Spleen (tissue), 11 donors: ENCODE results near the gene STXBP6. TPM values are rescaled to one million over a fixed set of nuclear protein-coding genes. Genes with fewer than 3 reads are reported as not detected.

Experiments
- DNase-seq: peaks from one replicate; pipeline ENCODE4 v3.0.0-alpha.2; 2020
- H3K27ac ChIP-seq, 8 donors: fragments of 200-600 bp; sonication (generic) in 7 of 8; 1 replicate in 4 of 8; 2 replicates in 4 of 8; pipeline versions ENCODE4 v1.5.0 to v1.8.0; 2016 to 2021; ENCODE audit warnings: inconsistent platforms in 4 of 8, mild to moderate bottlenecking in 4 of 8, moderate library complexity in 1 of 8
- H3K27me3 ChIP-seq, 7 donors: fragments of 200-600 bp; sonication (generic) in 6 of 7; replicated peaks in 1 of 7; 1 replicate in 4 of 7; 2 replicates in 3 of 7; pipeline versions ENCODE4 v1.5.0 to v1.8.0; 2016 to 2021; ENCODE audit warnings: inconsistent platforms in 3 of 7, mild to moderate bottlenecking in 1 of 7
- H3K36me3 ChIP-seq, 6 donors: fragments of 200-600 bp; sonication (generic) in 5 of 6; 1 replicate in 4 of 6; 2 replicates in 2 of 6; pipeline versions ENCODE4 v1.5.0 to v1.8.0; 2016 to 2021; ENCODE audit warnings: inconsistent platforms in 2 of 6
- H3K4me1 ChIP-seq, 6 donors: fragments of 200-600 bp; sonication (generic) in 5 of 6; 1 replicate in 3 of 6; 2 replicates in 3 of 6; pipeline versions ENCODE4 v1.5.0 to v1.8.0; 2016 to 2021; ENCODE audit warnings: inconsistent platforms in 3 of 6
- H3K4me3 ChIP-seq, 8 donors: fragments of 200-600 bp; sonication (generic) in 7 of 8; 1 replicate in 4 of 8; 2 replicates in 4 of 8; pipeline versions ENCODE4 v1.5.0 to v1.8.0; 2016 to 2021; ENCODE audit warnings: inconsistent platforms in 4 of 8, mild to moderate bottlenecking in 4 of 8, moderate library complexity in 2 of 8
- H3K9me3 ChIP-seq, 8 donors: fragments of 200-600 bp; sonication (generic) in 7 of 8; 1 replicate in 4 of 8; 2 replicates in 4 of 8; pipeline versions ENCODE4 v1.5.0 to v1.8.0; 2016 to 2021; ENCODE audit warnings: inconsistent platforms in 4 of 8
- CTCF ChIP-seq, 11 experiments: fragments of 200-600 bp in 7 of 11; fragments of 450-650 bp in 4 of 11; sonication (generic) in 4 of 11; IDR thresholded peaks in 8 of 11; conservative IDR thresholded peaks in 3 of 11; 1 replicate in 7 of 11; 2 replicates in 4 of 11; pipeline versions ENCODE4 v1.4.0 to v1.8.0; 2016 to 2021; ENCODE audit warnings: antibody characterized with exemption in 11 of 11, inconsistent platforms in 4 of 11, mild to moderate bottlenecking in 1 of 11
- POLR2A ChIP-seq, 3 donors: fragments of 450-650 bp; IDR thresholded peaks; one replicate each; pipeline ENCODE4 v1.5.1; 2017; ENCODE audit warnings: antibody characterized with exemption in 3 of 3, mild to moderate bottlenecking in 1 of 3
- POLR2AphosphoS5 ChIP-seq, 3 donors: sonication (generic); formaldehyde crosslinking; IDR thresholded peaks; one replicate each; pipeline ENCODE4 v1.5.1; 2017; ENCODE audit warnings: antibody characterized with exemption in 3 of 3
- WGBS, 5 donors: extraction: QIAGEN DNeasy Blood & Tissue Kit in 3 of 5; methylation state at CpG; one replicate each; pipeline versions ENCODE4 v1.1.5 to v1.1.7; 2013 to 2018; 5-methylcytosine and 5-hydroxymethylcytosine counted together
- intact Hi-C: fragments of 100-400 bp; cut with DNase I; formaldehyde crosslinking; loops from one replicate; pipeline ENCODE4 v1.15.0; 2023; ENCODE audit warnings: low total_unique reads
- polyA plus RNA-seq, 3 donors: library from polyadenylated mRNA; stranded (reverse); fragments of 200-250 nt; gene quantifications; one replicate each; pipeline ENCODE4 v1.2.1, GENCODE V29; 2013
- total RNA-seq, 7 donors: library from RNA; depleted of rRNA in 3 of 7; stranded (reverse); fragments of >200 nt in 3 of 7; fragmentation: NEBNext Ultra II Directional in 4 of 7; extraction: Animal tissue kit (Norgen Biotek cat#: 25700) in 4 of 7; gene quantifications; one replicate each; pipeline versions ENCODE4 v1.1.0 to v1.2.1, GENCODE V29; 2016 to 2021
- donor health status: healthy with polysubstance abuse.
- donor health status: DM: no; HTN: no; CAD: no; lungs with moderate emphysema.
- donor health status: DM: no; HTN: no; CAD: no.
- donor health status: Bipolar disorder and iron deficiency.
- donor health status: healthy.
- donor health status: DM: no; HTN: no; CAD: no.
- donor health status: DM: yes; HTN: yes; CAD: no.

STXBP6 gene
- total and polyA plus RNA-seq, 10 donors: 0.76 to 1.4 (median 0.87) TPM

- no peak for DNase-seq
- WGBS, 5 donors: 88 to 97% (median 92%) methylated on average over 1 of the region's 1 CpG
- H3K36me3 ChIP-seq: no peaks in the 10 kb centered on the region
- H3K4me1 ChIP-seq: no peaks in the 10 kb centered on the region
- no peak overlapping the region for H3K4me3 ChIP-seq
- H3K27ac ChIP-seq: no peak overlapping the region
- H3K9me3 ChIP-seq: no peaks in the 10 kb centered on the region
- TF ChIP-seq CTCF (IDR thresholded peaks at IDR 0.05 in 8 of 11, conservative IDR thresholded peaks at IDR 0.05 in 3 of 11): no peak
- intact Hi-C loops: no loop called here
- H3K27me3 ChIP-seq: no peaks in the 10 kb centered on the region
Observed at GRCh38 chr14:25033358-25033757, 16.6 kb downstream of the STXBP6 start.

GRCh38 chr14:25032092-25032784 is 17.7 kb downstream of the STXBP6 start:
- TF ChIP-seq POLR2A (IDR thresholded peaks at IDR 0.05) (no peak), POLR2AphosphoS5 (IDR thresholded peaks at IDR 0.05) (no peak), CTCF (IDR thresholded peaks at IDR 0.05 in 8 of 11, conservative IDR thresholded peaks at IDR 0.05 in 3 of 11) (no peak)
- Histone ChIP-seq H3K27me3 (no peaks in the 10 kb centered on the region), H3K27ac (no peak overlapping the region), H3K4me3 (no peak overlapping the region), H3K4me1 (no peaks in the 10 kb centered on the region), H3K9me3 (no peaks in the 10 kb centered on the region), H3K36me3 (no peaks in the 10 kb centered on the region)
- DNase-seq: no peak
- 91 to 97% (median 92%) methylated on average over 10 of the region's 10 CpGs for WGBS, 5 donors
- intact Hi-C loops: no loop called here

GRCh38 chr14:25026476-25027137 is 23.3 kb downstream of the STXBP6 start:
- no peak for DNase-seq
- H3K36me3 ChIP-seq: no peaks in the 10 kb centered on the region
- no peak for TF ChIP-seq CTCF (IDR thresholded peaks at IDR 0.05 in 8 of 11, conservative IDR thresholded peaks at IDR 0.05 in 3 of 11)
- TF ChIP-seq POLR2AphosphoS5 (IDR thresholded peaks at IDR 0.05): no peak
- no peak for TF ChIP-seq POLR2A (IDR thresholded peaks at IDR 0.05)
- H3K4me3 ChIP-seq: no peak overlapping the region
- intact Hi-C loops: no loop called here
- H3K27me3 ChIP-seq: no peaks in the 10 kb centered on the region
- WGBS, 5 donors: 80 to 93% (median 88%) methylated on average over 4 of the region's 4 CpGs
- H3K27ac ChIP-seq: no peak overlapping the region
- H3K9me3 ChIP-seq: no peaks in the 10 kb centered on the region
- H3K4me1 ChIP-seq: no peaks in the 10 kb centered on the region

- Histone ChIP-seq H3K4me1 (no peaks in the 10 kb centered on the region), H3K27me3 (no peaks in the 10 kb centered on the region), H3K4me3 (no peak overlapping the region), H3K9me3 (no peaks in the 10 kb centered on the region), H3K36me3 (no peaks in the 10 kb centered on the region), H3K27ac (no peak overlapping the region)
- 29 to 81% (median 67%) methylated on average over 1 of the region's 1 CpG for WGBS, 5 donors
- intact Hi-C loops: no loop called here
- no peak for TF ChIP-seq POLR2A (IDR thresholded peaks at IDR 0.05)
- TF ChIP-seq CTCF (IDR thresholded peaks at IDR 0.05 in 8 of 11, conservative IDR thresholded peaks at IDR 0.05 in 3 of 11): no peak
- TF ChIP-seq POLR2AphosphoS5 (IDR thresholded peaks at IDR 0.05): no peak
- no peak for DNase-seq
Observed at GRCh38 chr14:25019892-25020291, 30.1 kb downstream of the STXBP6 start.
